DMS114 treated with DMSO at 0.1 percent for 48 hours (cell line): Measurements from ENCODE around the gene FANCC.

ENCODE experiments used
- DNase-seq: peaks from one replicate; lab custom pipeline; 2025; ENCODE audit not compliant: unreplicated experiment; lab: John Stamatoyannopoulos, UW

FANCC gene

DNA sequence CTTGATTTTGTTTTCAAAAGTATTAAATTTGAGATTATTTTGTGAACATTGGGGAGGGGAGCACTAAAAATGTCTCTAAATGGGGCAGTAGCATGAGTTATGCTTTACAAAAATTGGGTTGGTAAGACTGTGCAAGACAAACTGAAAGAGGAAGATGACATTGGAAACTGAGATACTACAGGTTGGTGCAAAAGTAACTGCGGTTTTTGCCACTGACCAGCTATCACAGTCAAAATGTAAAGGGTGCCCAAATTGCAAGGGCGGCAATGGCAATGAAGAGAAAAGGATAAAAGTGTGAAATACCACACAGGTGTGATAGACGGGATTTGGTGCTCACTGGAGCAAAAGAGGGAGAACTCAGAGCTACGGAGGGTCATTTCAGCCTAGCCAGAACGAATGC, 124.0 kb downstream of the FANCC start:
- DNase-seq, result no peak

DNA sequence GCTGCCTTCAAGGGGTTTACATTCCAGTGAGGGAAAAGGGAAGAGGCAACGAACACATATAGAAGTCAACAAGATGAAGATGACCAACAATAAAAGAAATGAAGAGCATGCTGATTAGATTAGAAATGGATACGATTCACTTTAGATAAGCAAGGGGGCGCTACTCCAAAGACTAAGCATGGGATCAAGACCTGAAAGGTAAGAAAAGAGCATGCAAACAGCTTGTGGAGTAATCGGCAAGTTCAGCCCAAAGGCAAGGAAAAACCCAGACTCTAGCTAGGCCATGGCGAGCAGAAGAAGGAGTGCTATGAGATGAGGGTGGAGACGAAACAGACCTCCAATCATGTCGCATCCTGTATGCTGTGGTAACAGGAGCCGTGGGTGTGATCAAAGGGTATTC, 124.4 kb downstream of the FANCC start:
- DNase-seq, result no peak

DNA sequence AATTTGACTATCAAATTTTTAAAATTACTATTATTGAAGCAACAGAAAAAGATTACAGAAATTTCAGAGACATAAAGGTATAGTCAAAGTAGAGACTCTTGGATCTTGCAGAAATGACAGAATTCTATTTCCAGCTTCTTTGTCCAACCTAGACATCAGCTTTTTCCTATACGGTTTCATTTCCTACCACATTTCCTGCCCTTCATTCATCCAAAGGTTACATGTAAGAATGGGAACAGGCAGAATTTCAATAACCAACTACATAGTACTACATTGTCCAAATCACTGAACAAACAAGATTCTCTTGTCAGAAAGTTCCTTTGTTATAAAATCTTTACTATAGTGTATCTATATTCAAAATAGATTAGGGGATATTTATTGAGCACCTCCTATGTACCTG, 124.9 kb downstream of the FANCC start:
- DNase-seq, result no peak

GRCh38 chr9:95190413-95190812, 127.1 kb downstream of the FANCC start:
- no peak for DNase-seq

- no peak for DNase-seq
Observed at GRCh38 chr9:95189251-95190098, 128.0 kb downstream of the FANCC start.

DNA sequence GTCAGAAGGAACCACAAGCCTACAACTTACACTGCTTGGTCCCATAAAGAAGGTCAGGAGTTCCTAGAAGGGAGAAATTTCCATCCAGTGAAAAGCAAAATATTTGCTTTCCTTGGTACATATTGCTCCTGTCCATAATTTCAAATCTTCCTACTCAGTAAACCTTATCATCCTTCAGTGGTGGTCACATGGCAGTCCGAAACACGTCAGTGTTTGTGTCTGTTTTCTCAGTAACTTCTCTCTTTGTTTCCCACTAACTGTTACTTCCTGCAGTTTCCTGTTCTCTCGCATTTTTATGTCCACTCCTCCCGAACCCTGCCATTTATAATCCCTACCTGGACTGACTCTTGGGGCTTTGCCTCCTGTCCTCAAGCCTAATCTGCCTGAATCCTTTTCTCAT, 129.1 kb downstream of the FANCC start:
- DNase-seq, result no peak

GRCh38 chr9:95185956-95186355, 131.6 kb downstream of the FANCC start:
- DNase-seq, result no peak

GRCh38 chr9:95182854-95183563, 134.5 kb downstream of the FANCC start:
- no peak for DNase-seq

- no peak for DNase-seq
Observed at GRCh38 chr9:95181835-95182234, 135.7 kb downstream of the FANCC start.

- DNase-seq, result no peak
Observed at GRCh38 chr9:95181226-95181818, 136.2 kb downstream of the FANCC start.

DNA sequence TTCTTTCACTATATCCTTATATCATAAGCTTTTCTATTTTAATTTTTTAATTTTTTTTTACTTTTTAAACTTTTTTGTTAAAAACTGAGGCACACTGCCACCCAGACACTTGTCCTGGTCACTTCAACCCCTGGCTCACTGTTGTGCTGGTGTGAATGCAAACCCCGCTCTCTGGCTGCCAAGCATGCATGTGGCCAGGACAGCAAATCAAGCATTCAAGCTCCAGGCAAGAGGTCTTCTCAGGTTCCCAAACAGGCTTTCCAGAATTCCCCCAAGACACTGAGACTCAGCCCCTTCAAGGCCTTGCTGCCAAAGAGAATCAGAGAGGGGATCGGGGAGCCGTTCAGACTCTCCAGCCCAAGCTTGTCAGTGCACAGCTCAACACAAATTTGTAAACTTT, 139.9 kb downstream of the FANCC start:
- no peak for DNase-seq

DNA sequence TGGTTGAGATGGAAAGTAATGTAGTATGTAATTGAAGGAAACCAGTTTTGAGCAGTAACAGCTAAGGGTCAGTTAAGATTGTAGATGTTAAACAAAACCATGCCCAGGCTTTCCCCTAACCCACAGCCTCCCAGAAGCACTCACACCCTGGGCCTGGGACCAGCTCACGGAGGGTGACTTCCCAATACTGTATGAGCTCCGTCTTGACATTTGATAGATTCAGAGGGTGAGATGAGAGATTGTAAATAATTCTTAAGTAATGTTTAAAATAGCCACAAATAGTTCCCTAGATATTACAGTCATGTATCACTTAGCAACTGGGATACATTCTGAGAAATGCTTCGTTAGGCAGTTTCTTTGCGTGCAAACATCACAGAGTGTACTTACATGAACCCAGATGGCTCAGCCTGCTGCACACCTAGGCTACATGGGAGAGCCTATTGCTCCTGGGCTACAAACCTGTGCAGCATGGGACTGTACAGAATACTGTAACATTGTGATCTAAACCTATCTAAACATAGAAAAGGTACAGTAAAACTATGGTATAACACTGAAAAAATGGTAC, 140.7 kb downstream of the FANCC start:
- DNase-seq, result no peak

GRCh38 chr9:95175523-95175922, 142.0 kb downstream of the FANCC start:
- DNase-seq, result no peak

GRCh38 chr9:95174038-95174437, 143.5 kb downstream of the FANCC start:
- no peak for DNase-seq

- DNase-seq, result no peak
Observed at GRCh38 chr9:95171596-95171995, 145.9 kb downstream of the FANCC start.

DNA sequence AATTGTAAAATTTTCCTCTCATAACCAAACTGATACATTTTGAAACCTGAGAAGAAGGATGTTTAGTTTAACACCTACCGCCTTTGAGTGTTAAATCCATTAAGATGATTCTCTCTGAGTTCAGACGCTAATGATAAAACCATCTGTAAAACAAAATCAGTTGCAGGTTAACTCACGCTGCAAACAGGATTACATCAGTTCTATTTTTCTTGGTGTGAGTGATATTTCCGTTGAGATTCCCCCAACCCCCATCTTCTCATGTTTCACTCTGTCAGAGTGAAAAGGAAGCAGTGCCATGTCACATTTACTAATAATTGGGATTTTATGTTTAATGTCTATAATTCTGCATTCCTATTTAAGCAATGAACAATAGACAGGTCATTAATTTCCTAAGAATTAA, 146.5 kb downstream of the FANCC start:
- no peak for DNase-seq

- DNase-seq, result peak; percentile 3
Observed at GRCh38 chr9:95167998-95168397, 149.5 kb downstream of the FANCC start.

GRCh38 chr9:95165004-95165403, 152.5 kb downstream of the FANCC start:
- DNase-seq, result no peak

- DNase-seq, result no peak
Observed at GRCh38 chr9:95157481-95158151, 159.9 kb downstream of the FANCC start.

DNA sequence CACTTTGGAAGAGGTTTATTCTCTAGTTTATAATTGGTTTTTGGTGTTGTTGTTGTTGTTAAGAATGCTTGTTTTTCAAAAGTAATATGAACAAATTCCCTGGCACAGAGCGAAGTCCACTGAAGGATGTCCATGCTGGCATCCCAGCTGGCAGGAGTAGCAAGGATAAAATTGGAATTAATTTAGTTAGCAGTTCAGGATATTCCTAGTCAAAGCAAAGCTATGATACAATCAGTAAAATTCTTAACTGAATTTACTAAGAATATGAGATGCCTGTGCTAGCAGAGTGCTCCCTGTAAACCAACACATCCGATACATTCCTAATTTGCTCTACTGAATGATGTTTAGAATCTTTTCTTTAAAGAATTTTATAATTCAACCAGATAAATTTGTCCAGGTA, 161.4 kb downstream of the FANCC start:
- no peak for DNase-seq

DNA sequence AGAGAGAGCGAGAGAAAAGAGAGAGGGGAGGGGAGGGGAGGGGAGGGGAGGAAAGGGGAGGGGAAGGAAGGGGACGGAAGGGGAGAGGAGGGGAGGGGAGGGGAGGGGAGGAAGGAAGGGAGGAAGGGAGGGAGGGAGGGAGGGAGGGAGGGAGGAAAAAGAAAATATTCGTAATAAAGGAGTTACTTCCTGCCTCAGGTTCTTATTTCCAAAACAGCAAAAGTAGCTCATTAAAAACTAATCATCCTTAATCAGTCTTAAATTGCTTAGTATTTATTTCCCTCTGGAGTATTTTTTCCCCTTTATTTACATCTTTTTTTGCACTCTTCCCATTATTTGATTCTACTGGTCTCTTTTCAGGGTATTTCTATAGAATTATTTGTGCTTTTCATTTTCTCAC, 162.3 kb downstream of the FANCC start:
- DNase-seq, result no peak
